GM21717 (cell line): ENCODE results near the gene TVP23A.
"Not testable (repeated sequence)": the region's sequence is repeated elsewhere in the genome, so short reads cannot be mapped to it uniquely, and the experiment has no call there.

Source experiments
- ATAC-seq: cut with Tn5 transposase; IDR thresholded peaks from one replicate; pipeline ENCODE4 v1.9.1; 2021; ENCODE audit warnings: mild to moderate bottlenecking, moderate library complexity; ENCODE audit not compliant: unreplicated experiment

TVP23A gene

DNA sequence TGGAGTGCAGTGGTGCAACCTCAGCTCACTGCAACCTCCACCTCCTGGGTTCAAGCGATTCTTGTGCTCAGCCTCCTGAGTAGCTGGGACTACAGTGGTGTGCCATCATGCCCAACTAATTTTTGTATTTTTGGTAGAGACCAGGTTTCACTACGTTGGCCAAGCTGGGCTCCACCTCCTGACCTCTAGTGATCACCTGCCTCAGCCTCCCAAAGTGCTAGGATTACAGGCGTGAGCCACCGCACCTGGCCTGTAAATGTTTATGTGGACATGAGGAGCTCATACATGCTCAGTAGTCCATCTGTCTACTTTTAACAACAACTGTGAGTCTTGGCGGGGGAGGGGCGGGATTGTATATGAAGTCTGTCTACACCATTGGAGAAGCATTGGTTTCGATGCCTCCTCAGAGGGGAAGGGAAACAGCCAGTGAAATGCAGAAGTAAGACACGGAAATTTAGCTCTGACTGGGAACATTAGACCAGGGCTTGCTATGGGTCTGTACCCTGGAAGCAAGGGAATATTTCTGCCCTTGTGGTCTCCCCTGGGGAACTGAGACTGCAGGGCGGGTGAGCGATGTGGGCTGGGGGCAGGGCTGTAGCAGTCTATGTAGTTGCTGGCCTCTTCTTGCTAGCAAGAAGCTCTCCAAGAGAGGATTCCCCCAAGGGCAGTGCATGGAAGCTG lies 65.6 kb downstream of the TVP23A start:
- ATAC-seq, result peak; percentile 47

DNA sequence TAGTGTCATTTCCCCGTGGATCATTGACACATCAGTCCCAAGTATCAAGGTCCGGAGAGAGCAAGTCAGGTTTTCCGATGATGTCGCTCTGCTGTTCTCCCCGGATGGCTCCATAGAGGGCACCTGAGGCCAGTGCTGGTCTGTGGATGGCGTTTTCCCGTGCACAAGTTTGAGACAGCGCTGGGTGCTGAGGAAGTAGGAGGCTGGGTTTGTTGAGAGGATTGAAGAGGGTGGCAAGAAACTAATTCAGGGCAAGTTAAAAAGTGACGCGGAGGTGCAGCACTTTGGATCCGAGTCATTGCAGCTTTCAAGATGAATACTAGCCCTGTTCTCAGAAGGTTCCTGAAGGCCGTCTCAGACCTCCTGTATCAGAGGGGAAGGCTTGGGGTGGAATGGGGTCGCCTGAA lies 67.3 kb downstream of the TVP23A start:
- ATAC-seq, result no peak

- ATAC-seq, result no peak
These were observed 67.8 kb downstream of the TVP23A start for GRCh38 chr16:10750793-10751192.

GRCh38 chr16:10745841-10746240 lies 72.8 kb downstream of the TVP23A start:
- ATAC-seq, result no peak

DNA sequence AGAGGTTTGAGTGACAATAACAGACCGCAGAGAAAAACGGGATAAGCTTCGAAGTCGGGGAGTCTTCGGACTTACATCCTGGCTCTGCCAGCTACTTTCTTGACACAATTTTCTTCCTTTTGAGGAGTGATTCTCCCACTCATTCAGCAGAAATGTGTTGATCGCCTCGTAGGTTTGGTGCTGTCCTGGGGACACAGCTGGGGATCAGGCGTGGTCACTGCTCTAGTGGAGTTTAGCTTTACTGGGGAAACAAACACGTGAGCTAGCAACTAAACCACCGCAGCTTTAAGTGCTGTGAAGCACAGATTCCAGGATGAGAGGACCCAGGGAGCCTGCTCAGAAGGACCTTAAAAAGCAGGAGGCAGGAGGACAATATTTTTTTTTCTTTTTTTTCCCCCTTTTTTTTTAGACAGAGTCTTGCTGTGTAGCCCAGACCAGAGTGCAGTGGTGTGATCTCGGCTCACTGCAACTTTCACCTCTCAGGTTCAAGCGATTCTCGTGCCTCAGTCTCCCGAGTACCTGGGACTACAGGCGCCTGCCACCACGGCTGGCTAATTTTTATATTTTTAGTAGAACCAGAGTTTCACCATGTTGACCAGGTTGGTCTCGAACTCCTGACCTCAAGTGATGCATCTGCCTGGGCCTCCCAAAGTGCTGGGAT lies 74.1 kb downstream of the TVP23A start:
- peak; percentile 5 for ATAC-seq

GRCh38 chr16:10743610-10744369 lies 74.8 kb downstream of the TVP23A start, which contains the start of gene NUBP1:
Gene NUBP1, plus strand, starts transcription at chr16:10743842. Its CDS starts 22 bp downstream, at chr16:10743864.
- peak; percentile 57 for ATAC-seq

DNA sequence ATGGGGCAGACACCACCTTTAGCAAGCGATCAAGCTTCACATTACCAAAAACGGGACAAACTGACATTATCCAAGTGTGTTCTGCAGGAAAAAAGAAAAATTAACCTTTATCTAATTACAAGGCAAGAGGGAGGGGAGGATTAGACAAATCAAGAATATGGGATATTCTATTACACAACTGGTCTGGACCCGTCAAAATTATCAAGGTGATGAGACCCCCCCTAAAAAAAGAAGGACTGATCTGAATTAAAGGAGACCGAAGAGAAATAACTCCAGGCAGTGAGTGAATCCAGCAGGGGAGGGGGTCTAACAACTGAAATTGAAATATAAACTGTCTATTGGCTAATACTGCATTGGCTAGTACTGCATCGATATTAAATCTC lies 75.4 kb downstream of the TVP23A start:
- ATAC-seq, result no peak

DNA sequence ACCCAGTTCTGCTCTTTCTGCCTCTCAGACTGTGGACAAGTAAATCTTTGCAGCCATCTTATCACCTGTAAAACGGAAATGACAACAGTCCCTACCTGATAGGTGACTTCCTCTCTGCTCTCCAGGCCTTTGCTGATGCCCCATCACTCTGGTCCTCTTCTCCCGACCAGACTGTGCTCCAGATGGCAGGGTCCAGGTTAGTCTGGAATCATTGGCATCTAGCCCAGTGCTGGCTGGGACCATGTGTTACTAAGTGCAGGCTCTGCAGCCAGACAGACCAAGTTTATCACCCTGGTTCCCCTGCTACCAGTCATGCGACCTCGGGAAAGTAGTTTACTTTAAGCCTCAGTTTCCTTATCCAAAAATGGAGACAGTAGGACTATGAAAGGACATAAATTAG lies 76.8 kb downstream of the TVP23A start:
- ATAC-seq, result no peak

DNA sequence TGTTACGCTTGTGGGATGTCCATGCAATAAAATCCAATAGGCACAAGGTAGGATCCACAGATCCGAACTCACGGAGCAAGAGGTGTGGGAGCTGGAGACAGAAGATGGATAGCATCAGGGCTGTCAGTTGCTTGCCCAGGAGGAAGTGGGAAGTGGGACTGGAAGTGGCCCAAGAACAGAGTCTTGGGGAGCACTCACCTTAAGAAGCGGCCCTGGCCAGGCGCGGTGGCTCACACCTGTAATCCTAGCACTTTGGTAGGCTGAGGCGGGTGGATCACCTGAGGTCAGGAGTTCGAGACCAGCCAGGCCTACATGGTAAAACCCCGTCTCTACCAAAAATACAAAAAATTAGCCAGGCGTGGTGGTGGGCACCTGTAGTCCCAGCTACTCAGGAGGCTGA lies 77.3 kb downstream of the TVP23A start:
- not testable (repeated sequence) for ATAC-seq

DNA sequence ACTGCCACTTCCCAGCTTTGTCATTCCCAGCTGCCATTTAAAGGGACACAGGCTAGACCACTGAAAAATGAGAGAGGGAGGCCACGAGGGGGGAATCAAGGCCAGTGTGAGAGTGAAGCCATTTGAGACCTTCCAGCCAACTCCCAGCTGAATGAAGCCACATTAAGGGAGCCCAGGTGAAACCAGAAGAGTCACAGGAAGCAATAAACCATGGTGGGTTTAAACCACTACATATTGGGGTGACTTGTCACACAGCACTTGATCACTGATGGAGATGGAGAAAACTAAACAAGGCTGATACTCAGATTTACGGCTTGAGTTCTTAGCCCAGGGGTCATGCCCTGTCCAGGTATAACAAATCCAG lies 77.8 kb downstream of the TVP23A start:
- no peak for ATAC-seq

DNA sequence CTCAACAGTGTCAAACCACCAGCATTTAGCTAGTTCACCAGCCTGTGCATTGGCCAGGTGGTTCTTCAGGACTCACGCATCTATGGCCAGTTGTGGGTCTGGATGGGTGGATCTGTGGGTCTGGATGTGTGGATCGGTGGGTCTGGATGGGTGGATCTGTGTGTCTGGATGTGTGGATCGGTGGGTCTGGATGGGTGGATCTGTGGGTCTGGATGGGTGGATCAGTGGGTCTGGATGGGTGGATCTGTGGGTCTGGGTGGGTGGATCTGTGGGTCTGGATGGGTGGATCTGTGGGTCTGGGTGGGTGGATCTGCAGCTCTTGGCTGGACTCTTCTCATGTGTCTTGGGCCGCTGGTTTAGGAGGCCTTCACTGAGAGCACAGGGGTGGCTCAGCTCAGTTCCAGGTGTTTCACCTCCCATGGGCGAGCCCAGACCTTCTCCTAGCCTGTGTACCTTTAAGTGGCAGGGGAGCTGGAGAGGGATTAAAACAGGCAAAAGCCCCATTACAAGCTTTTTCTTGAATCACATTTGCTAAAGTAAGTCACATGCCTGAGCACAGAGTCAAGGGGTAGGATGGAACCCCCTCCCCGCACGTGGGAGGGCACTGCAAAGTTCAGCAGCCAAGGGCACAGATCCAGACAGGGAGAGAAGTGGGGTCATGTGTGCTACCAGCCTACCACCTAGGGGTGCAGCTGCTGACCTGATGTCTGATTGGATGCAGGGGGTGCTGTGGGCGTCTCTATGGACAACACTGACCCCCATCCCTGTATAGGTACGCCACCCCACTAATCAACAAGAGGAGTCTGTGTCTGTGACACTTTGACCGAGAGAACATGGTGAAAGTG lies 78.4 kb downstream of the TVP23A start:
- no peak for ATAC-seq

GRCh38 chr16:10738231-10739077 lies 80.1 kb downstream of the TVP23A start:
- ATAC-seq, result peak; percentile 74

DNA sequence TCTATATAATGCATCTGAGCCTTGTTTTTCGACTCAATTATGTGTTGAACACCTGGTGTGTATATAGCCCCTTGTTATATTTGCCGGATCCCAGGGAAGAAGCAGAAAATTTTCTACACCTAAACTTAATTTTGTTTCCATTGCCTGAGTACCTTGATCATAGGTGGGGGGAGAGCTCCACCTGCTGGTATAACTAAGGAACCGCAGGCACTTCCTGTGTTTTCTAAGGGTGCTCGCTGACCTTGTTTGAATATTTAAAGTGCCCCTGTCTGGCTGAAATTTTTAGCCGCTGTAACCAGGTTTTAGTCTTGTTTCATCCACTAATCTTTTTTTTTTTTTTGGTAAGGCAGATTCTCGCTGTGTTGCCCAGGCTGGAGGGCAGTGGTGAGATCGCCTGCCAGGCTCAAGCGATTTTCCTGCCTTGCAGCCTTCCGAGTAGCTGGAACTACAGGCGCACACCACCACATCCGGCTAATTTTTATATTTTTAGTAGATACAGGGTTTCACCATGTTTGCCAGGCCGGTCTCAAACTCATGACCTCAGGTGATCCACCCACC lies 81.4 kb downstream of the TVP23A start:
- ATAC-seq, result no peak

- ATAC-seq, result no peak
These were observed 86.8 kb downstream of the TVP23A start for GRCh38 chr16:10731790-10732189.

- no peak for ATAC-seq
These were observed 89.2 kb downstream of the TVP23A start for GRCh38 chr16:10729104-10730048.

- no peak for ATAC-seq
These were observed 90.3 kb downstream of the TVP23A start for GRCh38 chr16:10728003-10728887.
